ENCODE data around the gene MTREX. TPM values are rescaled to one million over a fixed set of nuclear protein-coding genes. Genes with fewer than 3 reads are reported as not detected.

MTREX gene
- total and polyA plus RNA-seq, 7 donors, result 11.3 to 76.7 (median 59.0) TPM

DNA sequence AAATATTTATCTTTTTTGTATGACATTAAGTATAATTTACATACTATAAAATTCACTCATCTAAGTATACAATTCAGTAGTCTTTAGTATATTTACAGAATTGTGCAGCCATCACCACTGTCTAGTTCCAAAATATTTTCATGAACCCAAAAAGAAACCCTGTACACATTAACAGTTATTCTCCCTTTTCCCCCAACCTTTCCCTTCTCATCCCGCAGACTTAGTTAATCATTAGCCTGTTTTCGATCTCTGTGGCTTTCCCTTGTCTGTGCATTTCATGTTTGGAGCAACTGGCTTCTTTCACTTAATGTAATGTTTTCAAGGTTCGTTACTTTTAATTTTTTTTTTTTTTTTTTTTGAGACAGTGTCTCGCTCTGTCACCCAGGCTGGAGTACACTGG is 37.5 kb downstream of the MTREX start:
- intact Hi-C loops (cut with DNase I), result loop anchor here (2.0 to 10.0 kb wide), 3 partner anchors 42 to 347 kb away; partner anchors contain the start of gene PLPP1
- Histone ChIP-seq H3K27ac (no peak overlapping the region), H3K4me1 (peaks cover 0 to 26% (median 16%) of the 10 kb centered on the region in 4 donors), H3K9me3 (no peaks in the 10 kb centered on the region), H3K27me3 (no peaks in the 10 kb centered on the region), H3K36me3 (peaks cover 6 to 61% (median 22%) of the 10 kb centered on the region in 4 donors), H3K4me3 (no peak overlapping the region)
- 50 to 79% methylated on average over 4 of the region's 4 CpGs for WGBS, 2 donors
- TF ChIP-seq EP300 (IDR thresholded peaks at IDR 0.05) (no peak), POLR2AphosphoS5 (IDR thresholded peaks at IDR 0.05) (no peak), POLR2A (IDR thresholded peaks at IDR 0.05) (no peak)
- TF ChIP-seq, protein P1, sequence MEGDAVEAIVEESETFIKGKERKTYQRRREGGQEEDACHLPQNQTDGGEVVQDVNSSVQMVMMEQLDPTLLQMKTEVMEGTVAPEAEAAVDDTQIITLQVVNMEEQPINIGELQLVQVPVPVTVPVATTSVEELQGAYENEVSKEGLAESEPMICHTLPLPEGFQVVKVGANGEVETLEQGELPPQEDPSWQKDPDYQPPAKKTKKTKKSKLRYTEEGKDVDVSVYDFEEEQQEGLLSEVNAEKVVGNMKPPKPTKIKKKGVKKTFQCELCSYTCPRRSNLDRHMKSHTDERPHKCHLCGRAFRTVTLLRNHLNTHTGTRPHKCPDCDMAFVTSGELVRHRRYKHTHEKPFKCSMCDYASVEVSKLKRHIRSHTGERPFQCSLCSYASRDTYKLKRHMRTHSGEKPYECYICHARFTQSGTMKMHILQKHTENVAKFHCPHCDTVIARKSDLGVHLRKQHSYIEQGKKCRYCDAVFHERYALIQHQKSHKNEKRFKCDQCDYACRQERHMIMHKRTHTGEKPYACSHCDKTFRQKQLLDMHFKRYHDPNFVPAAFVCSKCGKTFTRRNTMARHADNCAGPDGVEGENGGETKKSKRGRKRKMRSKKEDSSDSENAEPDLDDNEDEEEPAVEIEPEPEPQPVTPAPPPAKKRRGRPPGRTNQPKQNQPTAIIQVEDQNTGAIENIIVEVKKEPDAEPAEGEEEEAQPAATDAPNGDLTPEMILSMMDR (IDR thresholded peaks at IDR 0.05), result no peak
- DNase-seq, result no peak

DNA sequence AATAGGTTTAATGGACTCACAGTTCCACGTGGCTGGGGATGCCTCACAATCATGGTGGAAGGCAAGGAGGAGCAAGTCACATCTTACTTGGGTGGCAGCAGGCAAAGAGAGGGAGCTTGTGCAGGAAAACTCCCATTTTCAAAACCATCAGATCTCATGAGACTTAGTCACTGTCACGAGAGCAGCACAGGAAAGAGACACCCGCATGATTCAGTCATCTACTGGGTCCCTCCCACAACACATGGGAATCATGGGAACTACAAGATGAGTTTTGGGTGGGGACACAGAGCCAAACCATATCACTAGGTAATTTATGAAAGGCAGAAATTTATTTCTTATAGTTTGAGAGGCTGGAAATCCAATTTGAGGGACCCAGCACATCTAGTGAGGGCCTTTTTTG is 40.0 kb downstream of the MTREX start:
- no peak for TF ChIP-seq POLR2AphosphoS5 (IDR thresholded peaks at IDR 0.05)
- no peak for TF ChIP-seq POLR2A (IDR thresholded peaks at IDR 0.05)
- no peak for TF ChIP-seq EP300 (IDR thresholded peaks at IDR 0.05)
- TF ChIP-seq, protein P1 (IDR thresholded peaks at IDR 0.05), result no peak
- intact Hi-C loops (cut with DNase I), result loop anchor here (5.0 to 10.0 kb wide), 2 partner anchors 40 to 187 kb away; partner anchors contain the start of gene PLPP1
- H3K9me3 ChIP-seq, result no peaks in the 10 kb centered on the region

DNA sequence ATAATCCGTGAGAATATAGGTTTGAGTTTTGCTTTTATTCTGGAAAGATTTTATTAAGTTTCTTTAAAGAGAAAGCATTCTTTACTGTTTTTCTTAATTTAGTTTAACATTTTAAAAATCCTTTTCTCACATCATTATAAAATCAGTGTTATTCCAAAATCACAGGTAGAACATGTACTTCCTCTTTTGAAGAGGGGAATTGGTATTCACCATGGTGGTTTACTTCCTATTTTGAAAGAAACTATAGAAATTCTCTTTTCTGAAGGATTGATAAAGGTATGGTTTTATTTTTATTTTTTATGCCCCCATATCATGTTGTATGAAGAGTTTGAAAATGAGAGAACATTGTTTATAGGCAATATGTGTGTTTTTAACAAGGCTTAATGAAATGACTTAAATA is 43.0 kb downstream of the MTREX start:
- DNase-seq, result no peak
- TF ChIP-seq POLR2AphosphoS5 (IDR thresholded peaks at IDR 0.05), result no peak
- TF ChIP-seq, protein P1 (IDR thresholded peaks at IDR 0.05), result no peak
- no peak for TF ChIP-seq EP300 (IDR thresholded peaks at IDR 0.05)
- no peak for TF ChIP-seq POLR2A (IDR thresholded peaks at IDR 0.05)
- Histone ChIP-seq H3K27me3 (no peaks in the 10 kb centered on the region), H3K36me3 (peaks cover 6 to 89% (median 43%) of the 10 kb centered on the region in 4 donors), H3K4me1 (no peaks in the 10 kb centered on the region), H3K27ac (no peak overlapping the region), H3K4me3 (no peak overlapping the region), H3K9me3 (no peaks in the 10 kb centered on the region)
- WGBS, 2 donors, result 92 to 94% methylated on average over 1 of the region's 1 CpG
- intact Hi-C loops (cut with DNase I), result no loop called here

More for the DNA sequence above, 40.0 kb downstream of the MTREX start:
- no peak overlapping the region for H3K27ac ChIP-seq
- no peak for DNase-seq
- 93 to 94% methylated on average over 3 of the region's 3 CpGs for WGBS, 2 donors
- peaks cover 0 to 15% (median 12%) of the 10 kb centered on the region in 4 donors for H3K4me1 ChIP-seq
- no peaks in the 10 kb centered on the region for H3K27me3 ChIP-seq
- peaks cover 6 to 71% (median 28%) of the 10 kb centered on the region in 4 donors for H3K36me3 ChIP-seq
- H3K4me3 ChIP-seq, result no peak overlapping the region

DNA sequence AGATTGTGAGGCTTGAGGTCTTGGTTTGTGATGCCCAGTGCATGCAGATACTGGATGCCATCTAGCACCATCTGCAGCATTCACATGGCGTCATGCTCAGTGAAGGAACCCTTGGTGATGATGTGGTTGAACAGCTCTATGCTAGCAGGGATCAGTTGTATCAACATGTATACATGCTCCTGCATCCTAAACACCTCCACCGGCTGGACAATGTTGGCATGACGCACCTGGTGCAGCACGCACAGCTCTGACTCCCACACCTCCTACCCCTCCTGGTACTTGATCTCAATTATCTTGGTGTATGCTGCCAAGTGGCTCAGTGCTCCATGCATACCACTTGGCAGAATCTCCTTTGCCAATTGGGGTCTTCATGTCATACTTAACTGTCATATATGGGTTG is 49.1 kb downstream of the MTREX start:
- Histone ChIP-seq H3K4me1 (no peaks in the 10 kb centered on the region), H3K9me3 (no peaks in the 10 kb centered on the region), H3K4me3 (no peak overlapping the region), H3K36me3 (peaks cover 0 to 76% (median 30%) of the 10 kb centered on the region in 4 donors), H3K27me3 (no peaks in the 10 kb centered on the region), H3K27ac (no peak overlapping the region)
- no peak for DNase-seq
- intact Hi-C loops (cut with DNase I), result no loop called here
- 92 to 99% methylated on average over 4 of the region's 4 CpGs for WGBS, 2 donors
- TF ChIP-seq POLR2A (IDR thresholded peaks at IDR 0.05) (no peak), EP300 (IDR thresholded peaks at IDR 0.05) (no peak)

DNA sequence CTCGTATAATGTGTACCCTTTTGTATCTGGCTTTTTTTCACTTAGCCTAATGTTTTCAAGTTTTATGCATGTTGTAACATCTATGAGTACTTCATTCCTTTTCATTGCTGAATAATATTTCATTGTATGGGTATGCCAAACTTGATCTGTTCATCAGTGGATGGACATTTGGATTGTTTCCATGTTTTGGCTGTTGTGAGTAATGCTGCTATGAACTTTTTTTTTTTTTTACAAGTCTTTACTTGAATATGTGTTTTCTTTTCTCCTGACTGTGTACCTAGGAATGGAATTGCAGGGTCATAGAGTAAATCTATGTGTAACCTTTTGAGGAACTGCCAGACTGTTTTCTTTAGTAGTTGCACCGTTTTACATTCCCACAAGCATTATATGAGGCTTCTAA is 52.4 kb downstream of the MTREX start:
- TF ChIP-seq, protein P1 (IDR thresholded peaks at IDR 0.05), result no peak
- TF ChIP-seq POLR2AphosphoS5 (IDR thresholded peaks at IDR 0.05) (no peak), POLR2A (IDR thresholded peaks at IDR 0.05) (no peak), EP300 (IDR thresholded peaks at IDR 0.05) (no peak)
- DNase-seq, result no peak
- intact Hi-C loops (cut with DNase I), result no loop called here
- Histone ChIP-seq H3K27me3 (no peaks in the 10 kb centered on the region), H3K4me3 (no peak overlapping the region), H3K4me1 (no peaks in the 10 kb centered on the region), H3K27ac (no peak overlapping the region), H3K36me3 (peaks cover 0 to 51% (median 14%) of the 10 kb centered on the region in 4 donors), H3K9me3 (no peaks in the 10 kb centered on the region)
- WGBS, 2 donors, result 81 to 87% methylated on average over 2 of the region's 2 CpGs
